GM12878 (cell line): ENCODE data around the gene TLR10. TPM values are rescaled to one million over a fixed set of nuclear protein-coding genes. Genes with fewer than 3 reads are reported as not detected.

ENCODE experiments used
- ATAC-seq: fragments of 200-7000 bp; cut with Tn5 transposase; 3 replicates; pipeline ENCODE4 v1.9.1; 2020; ENCODE audit warnings: mild to moderate bottlenecking, moderate library complexity
- BruUV-seq: library from RNA; stranded (reverse); fragments of 400-500 nt; replicated peaks from 2 replicates; lab custom pipeline; 2021; lab: Mats Ljungman, UMichigan
- CTCF ChIA-PET: fragments of 300-600 bp; sonication (Branson Sonifier 250); formaldehyde crosslinking; extraction: SDS; loops from one replicate; lab custom pipeline; 2021; ENCODE audit warnings: inconsistent platforms; lab: Yijun Ruan, JAX
- POLR2A ChIA-PET: fragments of 350-600 bp; formaldehyde crosslinking; extraction: SDS; loops from one replicate; lab custom pipeline; 2021; ENCODE audit warnings: inconsistent platforms; lab: Charles Lee
- RAD21 ChIA-PET: fragments of 300-600 bp; sonication (Branson Sonifier 250); formaldehyde crosslinking; loops from one replicate; lab custom pipeline; 2023; ENCODE audit warnings: antibody characterized with exemption; ENCODE audit not compliant: unreplicated experiment; lab: Charles Lee
- SMC1A ChIA-PET: fragments of 300-600 bp; sonication (Branson Sonifier 250); formaldehyde crosslinking; loops from one replicate; lab custom pipeline; 2023; ENCODE audit not compliant: unreplicated experiment, uncharacterized antibody; lab: Charles Lee
- DNase-seq: peaks from one replicate; pipeline ENCODE4 v3.0.0-alpha.2; 2011; ENCODE audit warnings: low read depth, low spot score
- FAIRE-seq: peaks from 3 replicates; lab custom pipeline; 2011; peaks lifted over from hg19 to GRCh38; lab: Jason Lieb, UNC
- H2AFZ ChIP-seq: 2 replicates; pipeline ENCODE4 v1.6.0; 2011; ENCODE audit warnings: low read depth, low read length, control low read depth; ENCODE audit not compliant: control insufficient read depth
- H3K27ac ChIP-seq: 2 replicates; pipeline ENCODE4 v1.5.1; 2011; ENCODE audit warnings: control low read depth; ENCODE audit not compliant: control insufficient read depth, insufficient read depth
- H3K27me3 ChIP-seq, 2 experiments: replicated peaks in 1 of 2; 2 replicates each; pipeline versions ENCODE4 v1.6.0 to v1.6.1; 2011; ENCODE audit warnings: low read length in 1 of 2; ENCODE audit not compliant: control insufficient read depth in 2 of 2, insufficient read depth in 2 of 2
- H3K36me3 ChIP-seq, 2 experiments: 2 replicates each; pipeline ENCODE4 v1.5.1; 2011; ENCODE audit warnings: low read length in 1 of 2; ENCODE audit not compliant: control insufficient read depth in 2 of 2, insufficient read depth in 2 of 2
- H3K4me1 ChIP-seq: 2 replicates; pipeline ENCODE4 v1.6.1; 2011; ENCODE audit warnings: mild to moderate bottlenecking, low read length, moderate library complexity, mixed read lengths; ENCODE audit not compliant: control insufficient read depth, insufficient read depth
- H3K4me2 ChIP-seq: 2 replicates; pipeline ENCODE4 v1.6.0; 2011; ENCODE audit warnings: control low read depth; ENCODE audit not compliant: control insufficient read depth, insufficient read depth
- H3K4me3 ChIP-seq: fragments of 200-600 bp; sonication (generic); 2 replicates; pipeline ENCODE4 v1.5.1; 2016
- H3K79me2 ChIP-seq: 2 replicates; pipeline ENCODE4 v1.6.0; 2011; ENCODE audit warnings: low read length; ENCODE audit not compliant: control insufficient read depth, insufficient read depth
- H3K9ac ChIP-seq: 2 replicates; pipeline ENCODE4 v1.8.0; 2011; ENCODE audit warnings: low read length, control low read depth, mixed read lengths; ENCODE audit not compliant: control insufficient read depth, insufficient read depth
- H3K9me3 ChIP-seq: replicated peaks from 3 replicates; pipeline ENCODE4 v1.5.1; 2011; ENCODE audit warnings: mild to moderate bottlenecking, low read length; ENCODE audit not compliant: control insufficient read depth, insufficient read depth
- H4K20me1 ChIP-seq: 2 replicates; pipeline ENCODE4 v1.6.0; 2011; ENCODE audit not compliant: control insufficient read depth, insufficient read depth
- CBX3 ChIP-seq: fragments of 200-600 bp; sonication (generic); IDR thresholded peaks from 2 replicates; pipeline ENCODE4 v1.6.1; 2016; ENCODE audit warnings: low read depth, borderline replicate concordance
- NR2C1 ChIP-seq: fragments of 450-650 bp; IDR thresholded peaks from 2 replicates; pipeline ENCODE4 v1.6.1; 2017; ENCODE audit warnings: antibody characterized with exemption, mild to moderate bottlenecking, moderate library complexity
- PAX8 ChIP-seq: fragments of 450-650 bp; IDR thresholded peaks from 2 replicates; pipeline ENCODE4 v1.6.1; 2017; ENCODE audit warnings: mild to moderate bottlenecking, moderate library complexity
- PKNOX1 ChIP-seq: fragments of 450-650 bp; IDR thresholded peaks from 2 replicates; pipeline ENCODE4 v1.6.1; 2016; ENCODE audit warnings: mild to moderate bottlenecking
- SMAD5 ChIP-seq: IDR thresholded peaks from 2 replicates; pipeline ENCODE4 v1.6.1; 2016; ENCODE audit warnings: antibody characterized with exemption, low read depth
- SMARCA5 ChIP-seq: fragments of 450-650 bp; IDR thresholded peaks from 2 replicates; pipeline ENCODE4 v1.6.1; 2017; ENCODE audit warnings: mild to moderate bottlenecking
- ZNF592 ChIP-seq: fragments of 450-650 bp; IDR thresholded peaks from 2 replicates; pipeline ENCODE4 v1.6.1; 2017; ENCODE audit warnings: mild to moderate bottlenecking, moderate library complexity
- WGBS: methylation state at CpG from one replicate; pipeline ENCODE4 v1.1.6; 2016; ENCODE audit warnings: low lambda C conversion rate; ENCODE audit not compliant: insufficient replicate concordance, insufficient coverage; ENCODE audit errors: missing lambda C conversion rate; 5-methylcytosine and 5-hydroxymethylcytosine counted together
- in situ Hi-C: fragments of 300-500 bp; cut with MboI; formaldehyde crosslinking; loops from 9 replicates; pipeline ENCODE4 v1.14.3; 2018; ENCODE audit warnings: mixed read lengths
- intact Hi-C: fragments of 100-400 bp; cut with micrococcal nuclease; formaldehyde crosslinking; loops from one replicate; pipeline ENCODE4 v1.14.2; 2022; ENCODE audit not compliant: unreplicated experiment
- polyA plus RNA-seq, 11 experiments: library from polyadenylated mRNA; depleted of rRNA in 4 of 11; unstranded in 6 of 11; stranded (reverse) in 5 of 11; fragments of >200 nt; fragmentation: Nextera tagmentation in 4 of 11; fragmentation: Illumina TruSeq in 1 of 11; extraction: Ambion mirVana in 4 of 11; extraction: Trizol in 1 of 11; gene quantifications; 1 replicate in 1 of 11; 2 replicates in 10 of 11; pipeline versions ENCODE4 v1.2.1 to v1.2.3, GENCODE V29; 2011 to 2016; ENCODE audit warnings: inconsistent platforms in 2 of 11, missing spikeins in 2 of 11, low read depth in 1 of 11
- total RNA-seq, 4 experiments: library from RNA; depleted of rRNA in 3 of 4; stranded (reverse); fragments of >200 nt in 3 of 4; fragmentation: Illumina TruSeq in 1 of 4; extraction: Trizol in 1 of 4; gene quantifications; 2 replicates each; pipeline versions ENCODE4 v1.2.1 to v1.2.3, GENCODE V29; 2013 to 2021

Gene TLR10
- total and polyA plus RNA-seq, 10 of the 15 experiments (the other 5 are each of a cell fraction or from before 2014, with no cell fraction given): 31.5 to 149 (median 64.9) TPM

- Histone ChIP-seq H3K79me2 (no peaks in the 10 kb centered on the region), H3K4me1 (peaks cover 16% of the 10 kb centered on the region), H3K9me3 (peaks cover 6% of the 10 kb centered on the region; the same call in 2 of the 3 replicates), H3K4me3 (no peak overlapping the region), H3K36me3 (no peaks in the 10 kb centered on the region), H3K4me2 (peak overlapping the region; percentile 70), H3K27me3 (no peaks in the 10 kb centered on the region; a peak in 1 of 4 replicates), H3K9ac (no peak overlapping the region), H4K20me1 (no peaks in the 10 kb centered on the region), H2AFZ (peak overlapping the region; percentile 69; the same call in 1 of the 2 replicates), H3K27ac (peak overlapping the region; percentile 57)
- SMC1A ChIA-PET: interaction anchor here (0.5 to 5.8 kb wide), 16 partner anchors 9 to 661 kb away, joined by 3 to 40 read pairs (median 6); partner anchors contain the start of genes TLR1 and TLR10
- intact Hi-C loops: loop anchor here (1.0 to 5.0 kb wide), 4 partner anchors 55 to 653 kb away; no protein-coding TSS in a partner anchor
- CTCF ChIA-PET: interaction anchor here (0.8 to 7.1 kb wide), 19 partner anchors 12 to 664 kb away, joined by 3 to 65 read pairs (median 5); partner anchors contain the start of gene TLR10
- RAD21 ChIA-PET: interaction anchor here (0.5 to 6.9 kb wide), 19 partner anchors 9 to 1037 kb away, joined by 3 to 66 read pairs (median 4); partner anchors contain the start of genes TLR1 and TLR10
- BruUV-seq: no TSS peak
- 73% methylated on average over 4 of the region's 4 CpGs for WGBS
- FAIRE-seq (no peak), DNase-seq (no peak), ATAC-seq (no peak)
- in situ Hi-C loops: loop anchor here (5.0 kb wide), 2 partner anchors 548 to 658 kb away; no protein-coding TSS in a partner anchor
- POLR2A ChIA-PET: interaction anchor here (0.6 to 1.3 kb wide), 5 partner anchors 52 to 598 kb away, joined by 3 to 5 read pairs (median 3); partner anchors contain the start of gene TLR10
- TF ChIP-seq SMAD5 (0 out of 2 replicates have a peak, but pooled peaks have one; percentile 26), SMARCA5 (peak; percentile 65; the same call in 1 of the 2 replicates), ZNF592 (peak; percentile 31; the same call in 1 of the 2 replicates), PKNOX1 (peak; percentile 12; the same call in 1 of the 2 replicates), NR2C1 (peak; percentile 63), PAX8 (no peak), CBX3 (no peak)
Measured at GRCh38 chr4:38730493-38730829, 52.3 kb downstream of the TLR10 start.
